ENCODE results near the gene UBE2D3.

DNA sequence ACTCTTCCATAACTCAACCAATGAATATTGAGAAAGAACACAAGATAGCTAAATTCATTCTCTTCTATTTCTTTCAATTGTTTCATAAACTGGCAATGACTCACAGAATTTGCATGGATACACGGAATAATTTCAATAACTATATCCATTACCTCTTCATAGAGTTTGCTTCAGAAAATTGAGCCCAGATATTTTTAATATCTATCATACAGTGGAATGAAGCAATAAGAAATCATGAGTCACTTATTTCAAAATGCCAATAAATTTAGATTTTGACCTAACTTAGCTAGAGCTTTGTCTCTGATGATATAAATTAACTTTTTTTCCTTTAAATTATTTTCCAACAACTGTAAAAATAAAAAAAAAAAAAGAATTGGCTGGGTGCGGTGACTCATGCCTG is 44.3 kb downstream of the UBE2D3 start:
- TF ChIP-seq POLR2A (IDR thresholded peaks at IDR 0.05) = no peak
- TF ChIP-seq, protein P1, sequence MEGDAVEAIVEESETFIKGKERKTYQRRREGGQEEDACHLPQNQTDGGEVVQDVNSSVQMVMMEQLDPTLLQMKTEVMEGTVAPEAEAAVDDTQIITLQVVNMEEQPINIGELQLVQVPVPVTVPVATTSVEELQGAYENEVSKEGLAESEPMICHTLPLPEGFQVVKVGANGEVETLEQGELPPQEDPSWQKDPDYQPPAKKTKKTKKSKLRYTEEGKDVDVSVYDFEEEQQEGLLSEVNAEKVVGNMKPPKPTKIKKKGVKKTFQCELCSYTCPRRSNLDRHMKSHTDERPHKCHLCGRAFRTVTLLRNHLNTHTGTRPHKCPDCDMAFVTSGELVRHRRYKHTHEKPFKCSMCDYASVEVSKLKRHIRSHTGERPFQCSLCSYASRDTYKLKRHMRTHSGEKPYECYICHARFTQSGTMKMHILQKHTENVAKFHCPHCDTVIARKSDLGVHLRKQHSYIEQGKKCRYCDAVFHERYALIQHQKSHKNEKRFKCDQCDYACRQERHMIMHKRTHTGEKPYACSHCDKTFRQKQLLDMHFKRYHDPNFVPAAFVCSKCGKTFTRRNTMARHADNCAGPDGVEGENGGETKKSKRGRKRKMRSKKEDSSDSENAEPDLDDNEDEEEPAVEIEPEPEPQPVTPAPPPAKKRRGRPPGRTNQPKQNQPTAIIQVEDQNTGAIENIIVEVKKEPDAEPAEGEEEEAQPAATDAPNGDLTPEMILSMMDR (IDR thresholded peaks at IDR 0.05) = no peak
- TF ChIP-seq POLR2AphosphoS5 (IDR thresholded peaks at IDR 0.05) = no peak

Data from breast epithelium (tissue), 3 donors.